HG03135 (cell line): ENCODE results near the gene CFHR4.
A peak's percentile ranks its signal among the peaks of the same experiment; 100 is the strongest.
"Not testable (repeated sequence)": the region's sequence is repeated elsewhere in the genome, so short reads cannot be mapped to it uniquely, and the experiment has no call there.

Experiments used
- ATAC-seq: cut with Tn5 transposase; IDR thresholded peaks from one replicate; pipeline ENCODE4 v1.9.1; 2021; ENCODE audit warnings: mild to moderate bottlenecking, moderate library complexity; ENCODE audit not compliant: unreplicated experiment

CFHR4 gene

GRCh38 chr1:196933531-196934189 is 45.8 kb downstream of the CFHR4 start:
- ATAC-seq, result no peak

- not testable (repeated sequence) for ATAC-seq
Observed at GRCh38 chr1:196941474-196941873, 53.6 kb downstream of the CFHR4 start.

- ATAC-seq, result not testable (repeated sequence)
Observed at GRCh38 chr1:196943568-196943967, 55.7 kb downstream of the CFHR4 start, which contains the start of gene CFHR2. Gene CFHR2 (plus strand): TSS chr1:196943738. CDS start chr1:196943881, 143 bp downstream.

GRCh38 chr1:196951711-196952394 is 64.0 kb downstream of the CFHR4 start:
- ATAC-seq, result peak; percentile 86

GRCh38 chr1:196954778-196955177 is 66.9 kb downstream of the CFHR4 start:
- ATAC-seq, result no peak

GRCh38 chr1:196955926-196956325 is 68.1 kb downstream of the CFHR4 start:
- ATAC-seq, result no peak

- no peak for ATAC-seq
Observed at GRCh38 chr1:196960854-196961253, 73.0 kb downstream of the CFHR4 start.
